H1 (cell line): Measurements from ENCODE around the gene CALCOCO2. TPM values are rescaled to one million over a fixed set of nuclear protein-coding genes. Genes with fewer than 3 reads are reported as not detected.

Source experiments
- CTCF ChIA-PET: fragments of 300-600 bp; sonication (Branson Sonifier 250); formaldehyde crosslinking; loops from one replicate; lab custom pipeline; 2021; ENCODE audit not compliant: partially characterized antibody; lab: Charles Lee
- POLR2A ChIA-PET: fragments of 300-600 bp; sonication (Branson Sonifier 250); formaldehyde crosslinking; loops from one replicate; lab custom pipeline; 2021; ENCODE audit warnings: inconsistent platforms; ENCODE audit not compliant: partially characterized antibody; lab: Charles Lee
- DNase-seq, 2 experiments: peaks; one replicate each; pipeline versions ENCODE4 v3.0.0 to v3.0.0-alpha.2; 2010 to 2022; ENCODE audit warnings: low spot score in 2 of 2, low read depth in 1 of 2, mixed read lengths in 1 of 2
- FAIRE-seq: peaks from 2 replicates; lab custom pipeline; 2011; peaks lifted over from hg19 to GRCh38; lab: Jason Lieb, UNC
- H2AFZ ChIP-seq: 2 replicates; pipeline ENCODE4 v1.8.1; 2012; ENCODE audit warnings: low read length, inconsistent platforms
- H2AK5ac ChIP-seq: 2 replicates; pipeline ENCODE4 v1.6.1; 2013; ENCODE audit warnings: low read depth, low read length
- H2BK120ac ChIP-seq: replicated peaks from 2 replicates; pipeline ENCODE3; 2013; ENCODE audit warnings: low read depth, low read length, inconsistent platforms
- H2BK12ac ChIP-seq: 2 replicates; pipeline ENCODE4 v1.6.1; 2013; ENCODE audit warnings: low read depth, low read length
- H2BK15ac ChIP-seq: 2 replicates; pipeline ENCODE4 v1.6.1; 2013; ENCODE audit warnings: low read length
- H2BK20ac ChIP-seq: 2 replicates; pipeline ENCODE4 v1.6.1; 2013; ENCODE audit warnings: low read length
- H2BK5ac ChIP-seq: 2 replicates; pipeline ENCODE4 v1.6.1; 2013; ENCODE audit warnings: low read depth, low read length
- H3K14ac ChIP-seq: 2 replicates; pipeline ENCODE4 v1.6.1; 2013; ENCODE audit warnings: inconsistent platforms; ENCODE audit not compliant: insufficient read length
- H3K18ac ChIP-seq: 2 replicates; pipeline ENCODE4 v1.6.1; 2013; ENCODE audit warnings: low read length; ENCODE audit errors: extremely low read depth
- H3K23ac ChIP-seq: 2 replicates; pipeline ENCODE4 v1.6.1; 2013; ENCODE audit warnings: inconsistent platforms; ENCODE audit not compliant: insufficient read length
- H3K23me2 ChIP-seq: 2 replicates; pipeline ENCODE4 v1.6.1; 2013; ENCODE audit warnings: low read depth, low read length
- H3K27ac ChIP-seq: 2 replicates; pipeline ENCODE4 v1.6.1; 2011; ENCODE audit warnings: low read depth, low read length, inconsistent platforms
- H3K27me3 ChIP-seq, 4 experiments: replicated peaks in 1 of 4; 1 replicate in 1 of 4; 2 replicates in 3 of 4; pipeline versions ENCODE4 v1.6.1 to v1.8.1; 2011 to 2013; ENCODE audit warnings: low read length in 3 of 4, mild to moderate bottlenecking in 3 of 4, inconsistent platforms in 2 of 4, mixed read lengths in 2 of 4, moderate library complexity in 1 of 4; ENCODE audit not compliant: control insufficient read depth in 3 of 4, insufficient read depth in 3 of 4; ENCODE audit errors: extremely low read depth in 1 of 4
- H3K36me3 ChIP-seq, 4 experiments: 2 replicates each; pipeline versions ENCODE4 v1.6.1 to v1.8.1; 2011 to 2013; ENCODE audit warnings: mild to moderate bottlenecking in 4 of 4, low read length in 3 of 4, moderate library complexity in 2 of 4, control low read depth in 1 of 4, inconsistent platforms in 1 of 4; ENCODE audit not compliant: insufficient read depth in 4 of 4, control insufficient read depth in 2 of 4
- H3K4ac ChIP-seq: replicated peaks from 2 replicates; pipeline ENCODE3; 2013; ENCODE audit warnings: low read length, low read depth, mixed read lengths, inconsistent platforms; ENCODE audit not compliant: insufficient read length
- H3K4me1 ChIP-seq, 4 experiments: replicated peaks in 1 of 4; 1 replicate in 1 of 4; 2 replicates in 3 of 4; pipeline versions ENCODE4 v1.6.1 to v1.8.1; 2011 to 2013; ENCODE audit warnings: low read length in 3 of 4, inconsistent platforms in 2 of 4, mixed read lengths in 1 of 4; ENCODE audit not compliant: insufficient read depth in 4 of 4, control insufficient read depth in 3 of 4
- H3K4me2 ChIP-seq, 2 experiments: 2 replicates each; pipeline versions ENCODE4 v1.6.1 to v1.8.1; 2011 to 2013; ENCODE audit warnings: low read depth in 2 of 2, low read length in 2 of 2, control low read depth in 1 of 2, inconsistent platforms in 1 of 2, mild to moderate bottlenecking in 1 of 2; ENCODE audit not compliant: insufficient read depth in 1 of 2
- H3K4me3 ChIP-seq, 4 experiments: fragments of 200-600, 300-600 bp in 1 of 4; sonication (generic), shearing (Covaris generic), sonication (Bioruptor Twin) in 1 of 4; 2 replicates each; pipeline versions ENCODE4 v1.5.1 to v1.8.1; 2011 to 2016; ENCODE audit warnings: low read length in 4 of 4, low read depth in 3 of 4, control low read depth in 2 of 4, inconsistent platforms in 2 of 4, mild to moderate bottlenecking in 2 of 4, mixed read lengths in 1 of 4, moderate library complexity in 1 of 4; ENCODE audit not compliant: insufficient read depth in 2 of 4; ENCODE audit errors: extremely low read depth in 1 of 4
- H3K56ac ChIP-seq: replicated peaks from 2 replicates; pipeline ENCODE3; 2013; ENCODE audit warnings: low read depth, mild to moderate bottlenecking, mixed read lengths, low read length, inconsistent platforms; ENCODE audit not compliant: insufficient read length
- H3K79me1 ChIP-seq: 2 replicates; pipeline ENCODE4 v1.6.1; 2013; ENCODE audit warnings: low read depth, low read length, control low read depth
- H3K79me2 ChIP-seq, 2 experiments: 2 replicates each; pipeline versions ENCODE4 v1.6.1 to v1.8.1; 2012 to 2013; ENCODE audit warnings: low read length in 2 of 2, mild to moderate bottlenecking in 2 of 2, inconsistent platforms in 1 of 2; ENCODE audit not compliant: insufficient read depth in 2 of 2, control insufficient read depth in 1 of 2
- H3K9ac ChIP-seq, 4 experiments: replicated peaks in 1 of 4; 1 replicate in 1 of 4; 2 replicates in 3 of 4; pipeline versions ENCODE4 v1.6.1 to v1.8.1; 2011 to 2013; ENCODE audit warnings: low read depth in 3 of 4, low read length in 3 of 4, control low read depth in 2 of 4, mild to moderate bottlenecking in 2 of 4, moderate library complexity in 2 of 4, inconsistent platforms in 1 of 4; ENCODE audit errors: extremely low read depth in 1 of 4
- H3K9me3 ChIP-seq, 2 experiments: 2 replicates each; pipeline versions ENCODE4 v1.6.1 to v1.8.1; 2012 to 2013; ENCODE audit warnings: mild to moderate bottlenecking in 2 of 2, moderate library complexity in 2 of 2, control low read depth in 1 of 2, inconsistent platforms in 1 of 2, low read depth in 1 of 2, low read length in 1 of 2, mixed read lengths in 1 of 2; ENCODE audit not compliant: insufficient read depth in 2 of 2
- H4K20me1 ChIP-seq, 2 experiments: replicated peaks in 1 of 2; 2 replicates each; pipeline versions ENCODE3 to v1.8.1; 2011 to 2013; ENCODE audit warnings: inconsistent platforms in 2 of 2, low read length in 2 of 2, mild to moderate bottlenecking in 1 of 2; ENCODE audit not compliant: insufficient read depth in 2 of 2, control insufficient read depth in 1 of 2
- H4K5ac ChIP-seq: 2 replicates; pipeline ENCODE4 v1.6.1; 2013; ENCODE audit warnings: low read length, low read depth, mixed read lengths, inconsistent platforms; ENCODE audit not compliant: insufficient read length
- H4K8ac ChIP-seq: 2 replicates; pipeline ENCODE4 v1.8.0; 2013; ENCODE audit warnings: mild to moderate bottlenecking, moderate library complexity, low read length, inconsistent platforms; ENCODE audit not compliant: insufficient read depth; ENCODE audit errors: extremely low read depth
- H4K91ac ChIP-seq: replicated peaks from 2 replicates; pipeline ENCODE3; 2013; ENCODE audit warnings: low read length, mixed read lengths, inconsistent platforms; ENCODE audit not compliant: insufficient read length
- GABPA ChIP-seq: IDR thresholded peaks from 2 replicates; pipeline ENCODE4 v1.6.1; 2011; ENCODE audit warnings: mild to moderate bottlenecking, low read length, moderate library complexity, borderline replicate concordance; ENCODE audit not compliant: insufficient read depth
- PHF8 ChIP-seq: fragments of 200-600 bp; sonication (generic); conservative IDR thresholded peaks from 2 replicates; pipeline ENCODE4 v1.7.1; 2012; ENCODE audit warnings: low read depth, mild to moderate bottlenecking, inconsistent platforms, low read length, moderate library complexity
- POLR2A ChIP-seq, 2 experiments: IDR thresholded peaks; 1 replicate in 1 of 2; 2 replicates in 1 of 2; pipeline ENCODE4 v1.6.1; 2011; ENCODE audit warnings: low read depth in 2 of 2, low read length in 2 of 2, mild to moderate bottlenecking in 2 of 2; ENCODE audit errors: control extremely low read depth in 1 of 2
- TAF1 ChIP-seq: IDR thresholded peaks from 2 replicates; pipeline ENCODE4 v1.6.1; 2011; ENCODE audit warnings: mild to moderate bottlenecking, low read depth, low read length
- TBP ChIP-seq: IDR thresholded peaks from 2 replicates; pipeline ENCODE4 v1.6.1; 2011; ENCODE audit warnings: low read depth, low read length, improper control_type of control experiment
- whole genome bisulfite sequencing, 2 experiments: shearing (Covaris generic) in 1 of 2; methylation state at CpG; one replicate each; pipeline versions ENCODE4 v1.1.6 to v1.1.7; 2013 to 2015; ENCODE audit warnings: low lambda C conversion rate in 2 of 2, mixed read lengths in 2 of 2, inconsistent platforms in 1 of 2, low coverage in 1 of 2, missing lambda C conversion rate in 1 of 2; ENCODE audit not compliant: insufficient replicate concordance in 2 of 2, insufficient coverage in 1 of 2, insufficient read length in 1 of 2; ENCODE audit errors: extremely low coverage in 1 of 2, missing lambda C conversion rate in 1 of 2; 5-methylcytosine and 5-hydroxymethylcytosine counted together
- polyA plus RNA-seq, 7 experiments: library from polyadenylated mRNA; depleted of rRNA in 3 of 7; stranded (reverse) in 5 of 7; unstranded in 2 of 7; fragments of >200 nt in 5 of 7; fragments of 200-250 nt in 2 of 7; gene quantifications; 1 replicate in 5 of 7; 2 replicates in 1 of 7; 4 replicates in 1 of 7; pipeline versions ENCODE4 v1.2.1 to v1.2.3, GENCODE V29; 2011 to 2013; ENCODE audit warnings: missing spikeins in 2 of 7, mixed read lengths in 2 of 7
- total RNA-seq: library from RNA; stranded (reverse); fragmentation: NEBNext Ultra II Directional; extraction: Animal tissue kit (Norgen Biotek cat#: 25700); gene quantifications from 2 replicates; pipeline ENCODE4 v1.2.1, GENCODE V29; 2021

The CALCOCO2 gene
- total and polyA plus RNA-seq, 2 of the 8 experiments (the other 6 are each of a cell fraction or from before 2014, with no cell fraction given) = 12.1 to 31.8 TPM

- no peak overlapping the region for H3K4me2 ChIP-seq
- H3K79me1 ChIP-seq = peaks cover 9% of the 10 kb centered on the region; the same call in 1 of the 2 replicates
- H3K27me3 ChIP-seq = no peaks in the 10 kb centered on the region
- no peak overlapping the region for H4K91ac ChIP-seq
- no peak overlapping the region for H2BK20ac ChIP-seq
- no peak overlapping the region for H3K9ac ChIP-seq
- H4K5ac ChIP-seq = no peak overlapping the region
- H2AK5ac ChIP-seq = no peak overlapping the region
- no peak for DNase-seq
- H3K27ac ChIP-seq = no peak overlapping the region
- H3K4me3 ChIP-seq = no peak overlapping the region
- no peak overlapping the region for H4K8ac ChIP-seq
- peaks cover 0 to 14% (median 2%) of the 10 kb centered on the region in 4 experiments; a peak in 5 of 8 replicates for H3K36me3 ChIP-seq
- H2BK15ac ChIP-seq = no peak overlapping the region
- ChIA-PET POLR2A (interaction anchor here (0.7 to 8.2 kb wide), 7 partner anchors 10 to 126 kb away, joined by 3 to 93 read pairs (median 4); partner anchors contain the start of gene ATP5MC1), CTCF (interaction anchor here (0.7 to 1.3 kb wide), 2 partner anchors 46 to 269 kb away, joined by 3 read pairs; no protein-coding TSS in a partner anchor)
- H3K9me3 ChIP-seq = no peaks in the 10 kb centered on the region
- peaks cover 5 to 16% (median 6%) of the 10 kb centered on the region in 4 experiments for H3K4me1 ChIP-seq
- no peak overlapping the region for H3K18ac ChIP-seq
- H2BK120ac ChIP-seq = no peak overlapping the region
- H2BK5ac ChIP-seq = no peak overlapping the region
- H3K23me2 ChIP-seq = peaks cover 8% of the 10 kb centered on the region
- peaks cover 7 to 14% of the 10 kb centered on the region in 2 experiments for H4K20me1 ChIP-seq
- no peak for FAIRE-seq
- 96% methylated on average over 9 of the region's 9 CpGs; no CpG with 5 or more reads in 1 of the 2 experiments for WGBS, 2 experiments
- TF ChIP-seq POLR2A (IDR thresholded peaks at IDR 0.05; ENCODE audit: control extremely low read depth in 1 of 2, low read depth in 2 of 2, low read length in 2 of 2) (no peak), PHF8 (no peak), GABPA (no peak), TBP (no peak), TAF1 (no peak)
- no peak overlapping the region for H3K14ac ChIP-seq
- H3K23ac ChIP-seq = no peak overlapping the region
- no peak overlapping the region for H2AFZ ChIP-seq
- H3K79me2 ChIP-seq = peaks cover 18 to 20% of the 10 kb centered on the region in 2 experiments
- no peak overlapping the region for H3K56ac ChIP-seq
- H2BK12ac ChIP-seq = no peak overlapping the region
- no peak overlapping the region for H3K4ac ChIP-seq
Measured at GRCh38 chr17:48905987-48906515, 75.2 kb downstream of the CALCOCO2 start.
